B cell (primary cell): ENCODE data around the gene ZNF581.

Source experiments
- CTCF ChIP-seq: fragments of 200-600 bp; IDR thresholded peaks from one replicate; pipeline ENCODE4 v1.8.0; 2022; ENCODE audit warnings: antibody characterized with exemption, mild to moderate bottlenecking
- EZH2 ChIP-seq: IDR thresholded peaks from 2 replicates; pipeline ENCODE4 v1.6.1; 2012; ENCODE audit warnings: borderline replicate concordance, low read depth, mild to moderate bottlenecking, moderate library complexity, low read length; ENCODE audit not compliant: insufficient read depth, poor library complexity, severe bottlenecking

GRCh38 chr19:55616395-55616875 is 27.0 kb upstream of the ZNF581 start:
- TF ChIP-seq CTCF (no peak), EZH2 (no peak)
